SK-N-SH treated with all-trans-retinoic acid at 6 μM for 48 hours (cell line): ENCODE measurements around the gene ZBBX.

Experiments used
- ATAC-seq: fragments of 200-7000 bp; cut with Tn5 transposase; 3 replicates; pipeline ENCODE4 v1.9.1; 2020; ENCODE audit warnings: mild to moderate bottlenecking, moderate library complexity
- ARNTL ChIP-seq: fragments of 450-650 bp; formaldehyde crosslinking; IDR thresholded peaks from 2 replicates; pipeline ENCODE4 v1.5.0; 2020; ENCODE audit warnings: low read depth, mild to moderate bottlenecking, moderate library complexity, borderline replicate concordance
- BACH2 ChIP-seq: fragments of 250-450 bp; sonication (Bioruptor Pico); IDR thresholded peaks from 2 replicates; pipeline ENCODE4 v1.9.0; 2021; ENCODE audit warnings: mild to moderate bottlenecking, borderline replicate concordance
- CREB5 ChIP-seq: fragments of 250-450 bp; sonication (Bioruptor Pico); IDR thresholded peaks from 2 replicates; pipeline ENCODE4 v1.5.1; 2020; ENCODE audit warnings: low read depth, mild to moderate bottlenecking, moderate library complexity
- CSDC2 ChIP-seq: fragments of 250-450 bp; sonication (Bioruptor Pico); IDR thresholded peaks from 2 replicates; pipeline ENCODE4 v1.5.0; 2020; ENCODE audit warnings: mild to moderate bottlenecking, moderate library complexity
- ESRRG ChIP-seq: fragments of 250-450 bp; sonication (Bioruptor Pico); IDR thresholded peaks from 2 replicates; pipeline ENCODE4 v1.6.1; 2021; ENCODE audit warnings: mild to moderate bottlenecking
- GLIS3 ChIP-seq: fragments of 250-450 bp; sonication (Bioruptor Pico); IDR thresholded peaks from 2 replicates; pipeline ENCODE4 v1.5.0; 2020; ENCODE audit warnings: mild to moderate bottlenecking, moderate library complexity
- ISL1 ChIP-seq: fragments of 250-450 bp; sonication (Bioruptor Pico); IDR thresholded peaks from 2 replicates; pipeline ENCODE4 v2.1.2; 2022; ENCODE audit warnings: mild to moderate bottlenecking, moderate library complexity
- OSR1 ChIP-seq: fragments of 250-450 bp; sonication (Bioruptor Pico); IDR thresholded peaks from 2 replicates; pipeline ENCODE4 v1.8.0; 2022; ENCODE audit warnings: moderate library complexity, mild to moderate bottlenecking, inconsistent platforms
- PATZ1 ChIP-seq: fragments of 250-450 bp; sonication (Bioruptor Pico); IDR thresholded peaks from 2 replicates; pipeline ENCODE4 v1.8.0; 2020; ENCODE audit warnings: mild to moderate bottlenecking, moderate library complexity, borderline replicate concordance
- POU6F1 ChIP-seq: fragments of 250-450 bp; sonication (Bioruptor Pico); IDR thresholded peaks from 2 replicates; pipeline ENCODE4 v1.8.0; 2021; ENCODE audit warnings: low read depth, mild to moderate bottlenecking, moderate library complexity, borderline replicate concordance
- PPARA ChIP-seq: fragments of 250-450 bp; sonication (Bioruptor Pico); IDR thresholded peaks from 2 replicates; pipeline ENCODE4 v1.5.0; 2020; ENCODE audit warnings: mild to moderate bottlenecking, borderline replicate concordance
- RARB ChIP-seq: fragments of 250-450 bp; sonication (Bioruptor Pico); IDR thresholded peaks from 2 replicates; pipeline ENCODE4 v1.8.0; 2021; ENCODE audit warnings: mild to moderate bottlenecking, moderate library complexity
- SNAI2 ChIP-seq: fragments of 250-450 bp; sonication (Bioruptor Pico); IDR thresholded peaks from 2 replicates; pipeline ENCODE4 v1.5.0; 2020; ENCODE audit warnings: mild to moderate bottlenecking, moderate library complexity
- TCF4 ChIP-seq: fragments of 250-450 bp; sonication (Bioruptor Pico); IDR thresholded peaks from 2 replicates; pipeline ENCODE4 v1.8.0; 2021; ENCODE audit warnings: mild to moderate bottlenecking, moderate library complexity, borderline replicate concordance
- TOX ChIP-seq: fragments of 250-450 bp; sonication (Bioruptor Pico); IDR thresholded peaks from 2 replicates; pipeline ENCODE4 v1.8.0; 2021; ENCODE audit warnings: mild to moderate bottlenecking, moderate library complexity, borderline replicate concordance
- TSHZ2 ChIP-seq: fragments of 250-450 bp; sonication (Bioruptor Pico); IDR thresholded peaks from 2 replicates; pipeline ENCODE4 v1.5.0; 2020; ENCODE audit warnings: mild to moderate bottlenecking, moderate library complexity
- ZC3H10 ChIP-seq: fragments of 250-450 bp; sonication (Bioruptor Pico); IDR thresholded peaks from 2 replicates; pipeline ENCODE4 v1.5.1; 2021; ENCODE audit warnings: mild to moderate bottlenecking, moderate library complexity
- ZFP3 ChIP-seq: fragments of 250-450 bp; sonication (Bioruptor Pico); IDR thresholded peaks from 2 replicates; pipeline ENCODE4 v1.5.0; 2020; ENCODE audit warnings: mild to moderate bottlenecking, moderate library complexity
- ZFP30 ChIP-seq: fragments of 450-650 bp; formaldehyde crosslinking; IDR thresholded peaks from 2 replicates; pipeline ENCODE4 v1.5.0; 2022; ENCODE audit warnings: mild to moderate bottlenecking, moderate library complexity
- ZNF565 ChIP-seq: fragments of 450-650 bp; formaldehyde crosslinking; conservative IDR thresholded peaks from 2 replicates; pipeline ENCODE4 v1.5.0; 2020; ENCODE audit warnings: low read depth, mild to moderate bottlenecking, moderate library complexity
- ZNF70 ChIP-seq: fragments of 450-650 bp; formaldehyde crosslinking; IDR thresholded peaks from 2 replicates; pipeline ENCODE4 v1.5.0; 2020; ENCODE audit warnings: mild to moderate bottlenecking, moderate library complexity
- ZNF8 ChIP-seq: fragments of 450-650 bp; formaldehyde crosslinking; IDR thresholded peaks from 2 replicates; pipeline ENCODE4 v1.5.0; 2020; ENCODE audit warnings: mild to moderate bottlenecking, moderate library complexity
- TF ChIP-seq, protein P1 (sequence below): fragments of 250-450 bp; sonication (Bioruptor Pico); IDR thresholded peaks from 2 replicates; pipeline ENCODE4 v1.5.1; 2021; ENCODE audit warnings: mild to moderate bottlenecking, moderate library complexity

The ZBBX gene

GRCh38 chr3:167225821-167226220 is 154.3 kb downstream of the ZBBX start:
- TF ChIP-seq ZNF8 (CRISPR knock-in tag), result no peak
- no peak for TF ChIP-seq BACH2 (CRISPR knock-in tag)
- TF ChIP-seq ZC3H10 (CRISPR knock-in tag), result no peak
- TF ChIP-seq ZNF70 (CRISPR knock-in tag), result no peak
- TF ChIP-seq ISL1 (CRISPR knock-in tag), result no peak
- TF ChIP-seq GLIS3, result no peak
- no peak for TF ChIP-seq TCF4 (CRISPR knock-in tag)
- TF ChIP-seq, protein P1, sequence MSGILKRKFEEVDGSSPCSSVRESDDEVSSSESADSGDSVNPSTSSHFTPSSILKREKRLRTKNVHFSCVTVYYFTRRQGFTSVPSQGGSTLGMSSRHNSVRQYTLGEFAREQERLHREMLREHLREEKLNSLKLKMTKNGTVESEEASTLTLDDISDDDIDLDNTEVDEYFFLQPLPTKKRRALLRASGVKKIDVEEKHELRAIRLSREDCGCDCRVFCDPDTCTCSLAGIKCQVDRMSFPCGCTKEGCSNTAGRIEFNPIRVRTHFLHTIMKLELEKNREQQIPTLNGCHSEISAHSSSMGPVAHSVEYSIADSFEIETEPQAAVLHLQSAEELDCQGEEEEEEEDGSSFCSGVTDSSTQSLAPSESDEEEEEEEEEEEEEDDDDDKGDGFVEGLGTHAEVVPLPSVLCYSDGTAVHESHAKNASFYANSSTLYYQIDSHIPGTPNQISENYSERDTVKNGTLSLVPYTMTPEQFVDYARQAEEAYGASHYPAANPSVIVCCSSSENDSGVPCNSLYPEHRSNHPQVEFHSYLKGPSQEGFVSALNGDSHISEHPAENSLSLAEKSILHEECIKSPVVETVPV (CRISPR knock-in tag), result no peak
- no peak for TF ChIP-seq ZNF565 (CRISPR knock-in tag)
- no peak for TF ChIP-seq CREB5
- no peak for TF ChIP-seq OSR1
- TF ChIP-seq ARNTL, result no peak
- TF ChIP-seq ZFP3 (CRISPR knock-in tag), result no peak
- no peak for TF ChIP-seq RARB (CRISPR knock-in tag)
- TF ChIP-seq TOX (CRISPR knock-in tag), result no peak
- no peak for TF ChIP-seq ZFP30 (CRISPR knock-in tag)
- TF ChIP-seq CSDC2 (CRISPR knock-in tag), result no peak
- ATAC-seq, result no peak

GRCh38 chr3:167209011-167209410 is 171.1 kb downstream of the ZBBX start:
- ATAC-seq, result no peak
- TF ChIP-seq ISL1 (CRISPR knock-in tag), result no peak
- TF ChIP-seq CSDC2 (CRISPR knock-in tag), result no peak
- no peak for TF ChIP-seq ESRRG (CRISPR knock-in tag)
- no peak for TF ChIP-seq BACH2 (CRISPR knock-in tag)
- no peak for TF ChIP-seq SNAI2
- no peak for TF ChIP-seq ZNF8 (CRISPR knock-in tag)
- TF ChIP-seq PPARA, result no peak
- no peak for TF ChIP-seq POU6F1 (CRISPR knock-in tag)
- no peak for TF ChIP-seq ZNF565 (CRISPR knock-in tag)
- no peak for TF ChIP-seq ZNF70 (CRISPR knock-in tag)
- no peak for TF ChIP-seq ZFP30 (CRISPR knock-in tag)
- TF ChIP-seq, protein P1 (CRISPR knock-in tag), result no peak
- TF ChIP-seq ZC3H10 (CRISPR knock-in tag), result no peak
- TF ChIP-seq OSR1, result no peak
- TF ChIP-seq TOX (CRISPR knock-in tag), result no peak
- TF ChIP-seq PATZ1 (CRISPR knock-in tag), result no peak
- no peak for TF ChIP-seq TSHZ2 (CRISPR knock-in tag)
- no peak for TF ChIP-seq ZFP3 (CRISPR knock-in tag)
